Smooth muscle cell of the brain vasculature (primary cell): ENCODE measurements around the gene ADAM12.

Source experiments
- DNase-seq: peaks from one replicate; pipeline ENCODE4 v3.0.0-alpha.2; 2012; ENCODE audit warnings: low read depth, low spot score

The ADAM12 gene

GRCh38 chr10:126235979-126236851 lies 152.1 kb downstream of the ADAM12 start:
- no peak for DNase-seq

GRCh38 chr10:126235091-126235978 lies 152.9 kb downstream of the ADAM12 start:
- no peak for DNase-seq

- no peak for DNase-seq
These were observed 153.6 kb downstream of the ADAM12 start for GRCh38 chr10:126234630-126235029.

DNA sequence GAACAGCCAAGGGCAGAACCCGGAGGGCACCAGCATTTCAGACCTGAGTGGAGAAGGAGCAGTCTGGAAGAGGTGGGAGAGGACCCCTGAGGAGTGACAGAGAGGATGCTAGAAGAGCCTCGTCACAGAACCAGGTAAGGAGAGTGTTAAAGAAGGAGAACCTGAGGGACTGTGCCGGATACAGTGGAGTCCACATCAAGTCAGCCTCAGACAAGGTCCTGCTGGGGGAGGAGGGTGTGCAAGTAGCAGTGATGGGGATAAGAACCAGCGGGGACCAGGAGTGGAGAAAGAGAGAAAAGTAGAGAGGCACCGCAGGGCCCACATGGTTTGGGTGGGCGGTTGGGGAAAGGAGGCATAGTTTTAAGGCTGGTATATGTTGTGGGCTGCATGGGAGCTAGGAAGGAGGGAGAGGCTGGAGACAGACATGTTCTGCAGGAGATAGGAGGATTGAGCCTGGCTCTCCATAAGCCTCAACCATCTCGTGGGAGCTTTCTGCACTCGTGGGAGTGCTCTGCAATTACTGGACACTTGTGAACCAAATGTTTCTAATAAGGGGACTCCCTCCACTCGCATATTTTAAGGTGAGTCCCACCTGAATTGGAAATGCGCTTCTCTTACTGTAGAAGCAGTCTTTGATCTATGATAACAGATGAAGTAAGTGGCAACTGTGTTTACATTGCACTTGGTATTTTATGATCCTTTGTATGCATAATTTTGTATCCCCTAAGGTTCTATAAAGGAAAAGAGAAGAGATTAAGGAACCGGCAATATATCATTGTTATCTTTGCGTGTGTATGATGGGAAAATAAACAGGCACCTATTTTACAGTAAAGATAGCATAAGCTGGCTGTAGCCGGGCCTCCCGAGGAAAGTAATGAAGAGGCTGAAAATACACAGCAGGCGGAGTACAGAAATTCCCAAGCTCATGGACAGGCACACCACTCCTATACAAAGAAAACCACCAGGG lies 154.8 kb downstream of the ADAM12 start:
- no peak for DNase-seq

DNA sequence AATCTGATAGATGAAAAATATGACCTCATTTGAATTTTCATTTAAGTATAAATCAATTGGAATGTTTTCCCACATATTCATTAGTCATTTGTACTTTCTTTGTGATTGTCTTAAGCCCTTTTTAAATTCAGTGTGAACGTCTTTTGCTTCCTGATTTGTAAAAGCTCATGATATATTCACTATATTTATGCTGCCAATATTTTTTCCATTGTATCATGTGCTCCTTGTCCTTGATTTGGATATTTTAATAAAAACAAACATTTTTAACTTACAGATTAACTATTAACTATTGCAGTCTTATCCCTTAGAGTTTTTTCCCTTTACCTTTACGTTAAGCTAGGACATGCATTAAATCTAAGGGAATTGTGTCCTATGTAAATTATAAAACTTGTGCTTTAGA lies 157.7 kb downstream of the ADAM12 start:
- no peak for DNase-seq

DNA sequence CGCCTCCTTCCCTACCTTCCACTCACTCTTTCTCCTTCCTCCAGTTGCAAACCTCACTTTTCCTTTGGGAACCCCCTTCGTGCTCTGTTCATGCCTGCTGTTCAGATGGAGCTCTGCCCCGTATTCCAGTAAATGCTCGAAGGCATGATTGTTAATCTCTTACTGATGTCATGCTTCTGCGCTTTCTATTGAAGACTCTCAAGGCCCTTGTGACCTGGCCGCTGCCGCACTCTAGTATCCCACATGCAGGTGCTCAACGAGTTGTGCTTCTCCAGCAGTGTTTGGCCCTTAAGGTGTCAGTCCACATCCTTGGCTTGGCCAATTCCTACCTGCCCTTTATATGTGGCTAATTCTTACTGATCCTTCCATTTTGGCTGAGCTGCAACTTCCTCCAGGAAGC lies 158.6 kb downstream of the ADAM12 start:
- no peak for DNase-seq

GRCh38 chr10:126227762-126228134 lies 160.5 kb downstream of the ADAM12 start:
- DNase-seq = no peak

DNA sequence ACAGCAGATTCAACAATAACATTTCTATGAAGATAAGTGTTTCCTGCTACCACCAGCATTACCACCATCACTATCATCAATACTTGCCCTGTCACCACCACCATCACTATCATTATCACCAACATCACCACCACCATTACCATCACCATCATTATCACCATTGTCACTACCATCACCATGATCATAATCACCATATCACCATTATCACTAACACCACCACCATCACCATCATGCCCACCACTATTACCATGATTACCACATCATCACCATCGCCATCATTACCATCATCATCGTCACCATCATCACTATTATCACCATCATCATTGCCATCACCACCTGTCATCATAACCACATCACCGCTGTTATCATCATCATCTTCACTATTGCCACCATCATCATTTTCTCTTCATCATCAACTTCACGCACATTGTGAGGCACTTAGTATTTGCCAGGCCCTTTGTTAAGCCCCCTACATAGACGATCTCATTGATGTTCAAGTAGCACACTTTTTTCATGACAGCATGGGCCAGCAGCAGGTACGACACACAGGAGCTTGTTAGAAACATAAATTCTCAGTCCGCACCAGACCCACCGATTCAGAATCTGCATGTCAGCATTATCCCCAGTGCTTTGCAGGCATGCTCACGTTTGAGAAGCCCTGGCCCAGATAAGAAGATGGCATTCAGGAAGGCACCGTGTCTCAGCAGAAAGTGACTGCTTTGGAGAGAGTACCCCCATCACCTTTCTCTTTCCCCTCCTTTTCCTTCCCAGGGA lies 161.1 kb downstream of the ADAM12 start:
- DNase-seq = no peak

GRCh38 chr10:126226205-126226604 lies 162.1 kb downstream of the ADAM12 start:
- no peak for DNase-seq

GRCh38 chr10:126225672-126226008 lies 162.6 kb downstream of the ADAM12 start:
- no peak for DNase-seq

DNA sequence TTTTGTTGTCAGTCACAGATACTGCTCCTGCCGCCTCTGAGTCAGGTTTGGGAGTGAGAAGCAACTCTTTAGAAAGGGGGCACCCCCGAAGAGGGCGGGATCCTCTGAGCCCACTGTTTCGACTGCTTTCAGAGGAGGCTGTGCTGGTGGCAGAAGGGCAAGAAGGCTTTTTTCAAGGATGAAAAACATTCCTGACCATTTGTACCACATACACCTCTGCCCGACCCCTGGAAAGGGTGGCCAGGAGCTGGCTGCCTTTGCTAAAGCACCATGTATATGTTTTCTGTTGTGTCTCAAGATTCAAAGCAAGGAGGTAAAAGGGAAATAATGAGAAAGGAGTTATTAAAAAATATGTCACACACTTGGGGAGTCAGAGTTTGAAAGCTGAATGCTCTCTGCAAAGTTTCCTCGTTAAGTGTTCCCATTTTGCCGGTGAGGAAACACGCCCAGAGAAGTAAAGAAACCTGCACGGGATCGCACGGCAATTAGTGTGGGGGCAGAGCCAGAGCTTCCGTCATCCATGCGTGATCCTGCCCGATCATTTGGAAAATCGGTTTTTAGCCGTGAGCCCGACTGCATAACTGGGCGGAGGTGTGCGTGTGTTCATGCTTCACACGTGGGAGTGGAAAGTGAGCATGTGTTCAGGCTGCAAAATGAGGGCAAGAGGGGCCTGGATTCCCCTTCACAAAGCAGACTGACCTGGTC lies 163.2 kb downstream of the ADAM12 start:
- no peak for DNase-seq

- DNase-seq = no peak
These were observed 164.7 kb downstream of the ADAM12 start for GRCh38 chr10:126223512-126224067.

GRCh38 chr10:126222736-126223511 lies 165.4 kb downstream of the ADAM12 start:
- DNase-seq = no peak

- no peak for DNase-seq
These were observed 166.4 kb downstream of the ADAM12 start for GRCh38 chr10:126221874-126222273.

DNA sequence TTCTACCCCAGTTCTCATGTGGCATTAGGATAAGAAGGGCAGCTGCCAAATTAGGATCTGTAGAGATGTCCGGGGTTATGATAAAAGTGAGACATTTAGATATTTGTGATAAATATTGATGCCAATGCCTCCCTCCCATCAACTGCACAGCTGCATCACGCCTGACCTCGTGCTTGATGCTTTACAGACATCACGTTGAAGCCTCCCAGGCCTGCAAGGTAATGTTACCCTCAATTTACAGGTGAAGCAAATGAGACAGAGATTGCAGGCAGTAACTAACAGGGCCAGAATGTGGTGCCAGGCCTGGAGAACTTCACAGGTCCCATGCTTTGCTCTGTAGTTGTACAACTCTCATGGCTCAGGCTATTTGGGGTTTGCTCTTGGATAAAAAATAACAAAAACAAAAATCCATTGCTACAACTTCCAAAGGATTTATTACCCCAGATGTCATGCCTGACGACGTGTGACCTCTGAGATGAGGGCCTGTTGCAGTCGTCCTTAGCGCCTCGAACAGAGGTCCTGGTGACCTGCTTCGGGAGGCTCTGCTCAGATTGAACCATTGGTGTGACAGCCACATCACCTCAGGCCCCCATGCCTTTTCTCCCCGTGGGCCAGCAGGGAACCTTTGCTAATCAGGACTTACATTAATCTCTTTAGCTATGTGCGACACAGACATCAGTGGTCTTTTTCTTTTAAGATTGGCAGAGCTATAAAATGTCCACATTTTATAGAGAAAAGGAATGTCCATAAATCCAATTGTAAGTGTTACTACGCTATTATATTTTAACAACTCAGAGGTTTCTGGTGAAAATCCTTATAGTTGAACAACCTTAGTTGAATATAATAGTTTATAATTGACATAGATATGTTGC lies 169.3 kb downstream of the ADAM12 start:
- no peak for DNase-seq

GRCh38 chr10:126218174-126218573 lies 170.1 kb downstream of the ADAM12 start:
- DNase-seq = no peak

GRCh38 chr10:126216632-126216961 lies 171.7 kb downstream of the ADAM12 start:
- no peak for DNase-seq
